T-helper 2 cell treated with Interferon-gamma antibody and Interleukin-4, amounts not matched to agents 5 μg/mL and 100 μg/mL, for 36 hours (primary cell): ENCODE results near the gene GDNF.
A peak's percentile ranks its signal among the peaks of the same experiment; 100 is the strongest.

ENCODE experiments used
- DNase-seq: peaks from one replicate; pipeline ENCODE4 v3.0.0; 2021; ENCODE audit warnings: low spot score
- H3K27ac Mint-ChIP-seq: one replicate; pipeline ENCODE4 v1.8.0; 2021; ENCODE audit warnings: mild to moderate bottlenecking, mixed read lengths
- H3K27me3 Mint-ChIP-seq: one replicate; pipeline ENCODE4 v1.8.0; 2021; ENCODE audit warnings: low read depth, mixed read lengths
- H3K36me3 Mint-ChIP-seq: one replicate; pipeline ENCODE4 v1.8.0; 2021; ENCODE audit warnings: low read depth, mixed read lengths
- H3K4me1 Mint-ChIP-seq: one replicate; pipeline ENCODE4 v1.8.0; 2021; ENCODE audit warnings: low read depth, mixed read lengths
- H3K4me3 Mint-ChIP-seq: one replicate; pipeline ENCODE4 v1.8.0; 2022; ENCODE audit warnings: mild to moderate bottlenecking, moderate library complexity, mixed read lengths
- H3K9me3 Mint-ChIP-seq: one replicate; pipeline ENCODE4 v1.8.0; 2021; ENCODE audit warnings: mixed read lengths

Gene GDNF

DNA sequence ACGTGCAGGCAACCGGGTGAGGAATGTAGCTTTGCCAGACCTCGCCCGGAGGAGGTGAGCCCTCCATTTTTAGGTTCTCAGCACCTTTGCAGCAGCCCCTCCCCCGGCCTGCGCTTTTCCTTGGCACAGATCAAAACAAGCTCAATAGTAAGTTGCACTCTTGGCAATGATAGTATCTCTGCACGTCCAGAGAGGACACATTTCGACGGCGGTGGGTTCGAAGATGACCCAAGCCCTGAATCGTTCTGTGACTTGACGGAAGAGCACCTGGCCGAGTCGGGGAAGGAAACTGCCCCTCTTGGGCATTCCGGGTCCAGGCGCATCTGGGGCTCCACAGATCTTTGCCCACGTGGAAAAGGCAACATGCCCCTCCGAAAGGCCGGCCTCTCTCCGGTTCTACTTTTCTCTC is 904 bp downstream of the GDNF start:
- Mint-ChIP-seq H3K9me3 (no peaks in the 10 kb centered on the region), H3K4me3 (no peak overlapping the region), H3K27ac (no peak overlapping the region), H3K36me3 (no peaks in the 10 kb centered on the region), H3K4me1 (peaks cover 14% of the 10 kb centered on the region), H3K27me3 (peaks cover 84% of the 10 kb centered on the region)
- no peak for DNase-seq

DNA sequence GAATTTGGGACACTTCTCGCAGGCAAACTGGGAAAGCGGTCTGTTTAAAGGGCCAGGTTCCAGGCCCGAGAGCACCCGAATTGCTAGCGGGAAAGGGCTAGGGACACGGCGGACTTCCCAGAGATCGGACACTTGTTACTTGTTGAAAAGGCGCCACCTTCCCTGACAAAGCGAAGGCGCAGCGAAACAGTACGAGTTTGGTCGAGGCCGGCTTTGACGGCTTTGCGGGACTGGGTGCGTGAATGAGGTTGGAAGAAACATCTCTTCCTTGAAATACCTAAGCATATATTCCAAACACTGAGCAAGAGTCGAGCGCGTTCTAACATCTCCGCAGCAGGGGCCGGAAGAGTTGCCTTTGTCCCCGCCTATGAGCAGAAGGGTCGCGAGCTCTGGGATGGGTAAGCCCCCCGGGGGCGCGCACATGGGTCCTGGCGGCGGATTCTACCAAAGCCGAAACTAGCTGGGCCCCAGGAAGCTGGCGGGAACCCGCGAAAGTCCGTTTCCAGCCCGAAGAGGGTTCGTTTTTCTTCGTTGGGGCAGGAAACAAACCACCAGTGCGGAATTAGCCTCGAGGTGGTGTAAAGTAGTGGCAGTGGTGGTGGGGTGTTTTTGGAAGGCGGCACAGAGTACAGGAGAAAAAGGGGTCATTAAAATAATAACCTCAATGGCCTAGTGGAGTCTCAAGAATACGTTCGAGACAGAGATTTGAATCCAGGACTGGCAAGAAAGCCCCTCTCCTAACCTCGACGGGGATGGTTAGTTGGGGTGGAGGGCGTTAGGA is 1.5 kb downstream of the GDNF start:
- Mint-ChIP-seq H3K36me3 (no peaks in the 10 kb centered on the region), H3K27me3 (peaks cover 85% of the 10 kb centered on the region), H3K4me1 (peaks cover 14% of the 10 kb centered on the region), H3K4me3 (peak overlapping the region; percentile 68), H3K9me3 (no peaks in the 10 kb centered on the region), H3K27ac (no peak overlapping the region)
- no peak for DNase-seq

DNA sequence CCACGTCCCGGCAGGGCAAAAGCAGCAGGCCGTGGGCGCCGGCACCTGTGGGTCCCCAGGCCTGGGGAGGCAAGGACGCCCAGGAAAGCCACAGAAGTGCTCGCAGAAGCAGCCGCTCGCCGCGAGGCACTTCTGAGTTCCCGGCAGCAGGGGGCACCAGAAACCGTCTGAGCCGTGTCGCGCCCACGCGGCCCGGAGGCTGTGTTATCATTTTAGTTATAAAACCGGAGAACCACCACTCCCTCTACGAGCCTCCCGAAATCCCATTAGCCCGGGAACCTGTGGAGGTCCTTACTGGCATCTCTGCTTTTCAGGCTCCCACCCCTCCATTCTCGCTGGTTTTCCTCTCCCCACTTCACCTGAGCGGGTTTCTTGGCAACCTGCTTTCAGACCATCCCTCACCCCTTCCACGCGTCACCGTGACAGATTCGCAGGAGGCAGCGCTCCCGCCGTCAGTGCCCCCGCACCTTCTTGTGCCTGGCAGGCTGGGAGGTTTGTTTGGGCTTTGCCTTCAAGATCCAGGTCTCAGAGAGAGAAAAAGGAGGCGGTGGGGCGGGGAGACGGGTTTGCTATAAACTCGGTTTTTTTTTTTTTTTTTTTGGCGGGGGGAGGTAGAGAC is 2.3 kb downstream of the GDNF start:
- peak; percentile 67 for DNase-seq
- H3K27ac Mint-ChIP-seq, result no peak overlapping the region
- peaks cover 14% of the 10 kb centered on the region for H3K4me1 Mint-ChIP-seq
- no peaks in the 10 kb centered on the region for H3K9me3 Mint-ChIP-seq
- H3K27me3 Mint-ChIP-seq, result peaks cover 88% of the 10 kb centered on the region
- no peaks in the 10 kb centered on the region for H3K36me3 Mint-ChIP-seq
- H3K4me3 Mint-ChIP-seq, result peak overlapping the region; percentile 54

DNA sequence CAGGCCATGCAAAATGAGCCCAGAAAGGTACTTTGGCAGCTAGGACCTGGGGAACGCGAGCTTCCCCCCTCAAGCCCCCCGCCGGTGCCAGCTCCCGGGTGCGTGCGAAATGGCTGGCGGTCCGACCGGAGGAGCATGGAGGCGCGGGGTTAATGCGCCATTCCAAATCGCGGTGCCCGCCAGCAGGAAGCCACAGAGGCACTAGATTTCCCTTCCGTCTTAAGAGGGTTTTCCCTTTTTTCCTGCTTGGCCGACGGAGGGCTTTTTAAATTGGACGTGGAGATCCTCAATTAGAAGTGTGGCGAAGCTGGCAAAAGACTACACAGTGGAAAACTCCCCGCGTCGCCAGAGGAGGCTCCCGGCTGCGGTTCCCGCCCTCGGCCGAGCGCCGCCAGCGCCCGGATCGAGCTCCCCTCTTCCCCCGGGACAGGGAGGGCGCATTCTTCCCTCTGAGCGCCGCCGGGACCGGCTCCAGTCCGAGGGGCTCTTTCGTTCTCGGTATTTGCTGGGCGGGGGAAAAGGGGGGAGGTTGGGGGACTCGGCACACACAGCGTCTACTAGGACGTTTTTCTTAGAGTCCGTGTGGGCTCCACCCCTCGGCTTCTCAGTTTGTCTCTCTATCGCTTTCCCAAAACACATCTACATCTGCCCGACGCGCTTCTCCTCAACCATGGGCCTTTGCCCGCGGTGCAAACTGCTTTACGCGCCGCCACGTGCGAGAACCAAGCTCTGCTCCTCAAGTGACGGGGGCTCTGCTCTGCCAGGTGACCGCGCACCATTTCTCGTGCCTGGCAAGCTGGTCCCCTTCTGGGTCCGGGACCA is 3.0 kb downstream of the GDNF start:
- no peaks in the 10 kb centered on the region for H3K36me3 Mint-ChIP-seq
- no peak for DNase-seq
- peaks cover 14% of the 10 kb centered on the region for H3K4me1 Mint-ChIP-seq
- no peaks in the 10 kb centered on the region for H3K9me3 Mint-ChIP-seq
- peaks cover 87% of the 10 kb centered on the region for H3K27me3 Mint-ChIP-seq
- peak overlapping the region; percentile 54 for H3K4me3 Mint-ChIP-seq
- H3K27ac Mint-ChIP-seq, result no peak overlapping the region

DNA sequence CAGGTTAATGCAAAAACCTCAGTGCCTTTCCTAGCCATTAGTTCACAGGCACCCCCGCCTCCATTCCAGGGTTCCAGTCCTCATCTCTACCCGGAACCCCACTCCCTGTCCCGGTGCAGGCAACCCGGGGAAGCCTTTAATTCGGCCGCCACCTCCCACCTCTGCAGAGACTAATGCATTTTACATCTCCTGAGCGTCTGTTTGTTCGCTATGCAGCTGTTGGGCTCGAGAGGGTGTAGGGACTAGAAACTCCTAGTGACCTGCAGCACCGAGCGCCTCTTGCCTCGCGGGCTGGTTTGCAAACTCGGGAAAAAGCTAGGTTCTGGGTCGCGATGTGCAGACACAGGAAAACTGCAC is 3.6 kb downstream of the GDNF start:
- H3K4me1 Mint-ChIP-seq, result peaks cover 14% of the 10 kb centered on the region
- H3K9me3 Mint-ChIP-seq, result no peaks in the 10 kb centered on the region
- no peak overlapping the region for H3K27ac Mint-ChIP-seq
- peaks cover 85% of the 10 kb centered on the region for H3K27me3 Mint-ChIP-seq
- H3K36me3 Mint-ChIP-seq, result no peaks in the 10 kb centered on the region
- H3K4me3 Mint-ChIP-seq, result no peak overlapping the region
- no peak for DNase-seq

DNA sequence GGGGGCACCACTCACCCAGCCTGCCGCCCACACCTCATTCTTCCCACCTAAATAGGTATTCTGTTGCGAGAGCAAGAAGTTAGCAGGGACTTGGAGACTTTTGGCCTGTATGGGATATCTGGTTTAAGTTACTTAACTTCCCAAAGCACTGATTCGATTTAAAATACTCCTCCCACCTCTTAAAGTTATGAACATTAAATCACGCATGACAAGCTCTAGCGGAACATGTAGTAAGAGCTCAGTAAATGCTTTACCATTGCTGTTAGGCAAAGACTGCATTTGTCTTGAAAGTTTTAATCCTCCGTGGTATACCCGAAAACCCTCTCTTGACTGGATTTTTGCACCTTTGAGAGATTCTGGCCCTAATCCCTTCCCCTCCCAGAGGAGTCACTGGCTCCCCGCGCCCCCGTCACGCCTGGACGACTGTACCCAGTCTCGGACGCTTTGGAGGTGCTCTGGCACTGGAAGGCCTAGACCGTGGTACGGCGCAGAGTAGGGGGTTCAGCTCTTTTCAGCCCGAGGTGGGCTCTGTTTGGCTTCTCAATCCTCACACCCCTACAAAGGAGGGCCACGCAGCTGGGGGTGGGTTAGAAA is 4.4 kb downstream of the GDNF start:
- Mint-ChIP-seq H3K36me3 (no peaks in the 10 kb centered on the region), H3K9me3 (no peaks in the 10 kb centered on the region), H3K4me3 (no peak overlapping the region), H3K27me3 (peaks cover 79% of the 10 kb centered on the region), H3K4me1 (peaks cover 14% of the 10 kb centered on the region), H3K27ac (no peak overlapping the region)
- DNase-seq, result no peak

DNA sequence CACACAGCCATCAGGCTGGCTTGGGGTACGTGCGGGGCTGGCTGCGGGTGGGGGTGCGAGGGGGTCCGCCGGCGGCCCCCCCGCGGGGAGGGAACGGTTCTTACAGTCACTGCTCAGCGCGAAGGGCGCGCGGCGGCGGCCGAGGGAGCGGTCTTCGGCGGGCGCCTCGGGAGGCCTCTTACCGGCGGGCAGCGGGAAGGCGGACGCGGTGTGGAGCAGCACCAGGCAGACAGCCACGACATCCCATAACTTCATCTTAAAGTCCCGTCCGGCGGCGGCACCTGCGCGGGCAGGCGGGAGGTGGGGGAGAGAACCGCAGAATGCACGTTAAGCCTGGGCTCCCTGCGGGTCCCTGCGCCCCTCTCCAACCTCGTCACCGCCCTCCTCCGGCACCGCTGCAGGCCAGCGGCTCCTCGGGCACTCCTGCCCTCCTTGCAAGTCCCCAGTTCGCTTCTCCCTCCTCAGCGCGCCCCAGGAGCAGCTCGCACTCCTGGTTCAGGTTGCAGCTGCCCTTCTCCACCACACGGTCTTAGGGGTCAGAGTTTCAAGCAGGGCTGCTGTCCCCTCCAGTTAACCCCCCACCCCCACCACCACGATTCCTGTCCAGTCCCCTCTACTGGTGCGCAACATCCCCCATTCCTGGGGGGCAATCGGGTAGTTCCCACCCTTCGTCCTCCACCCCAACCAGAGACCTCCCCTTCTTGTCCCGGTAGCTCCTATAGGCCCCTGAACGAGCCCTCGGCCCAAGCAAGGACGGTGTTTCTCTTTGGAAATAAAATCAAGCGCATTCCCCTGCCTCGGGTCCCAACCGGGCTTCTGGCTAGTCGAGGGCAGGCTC is 5.1 kb downstream of the GDNF start:
- H3K27ac Mint-ChIP-seq, result no peak overlapping the region
- no peak for DNase-seq
- no peaks in the 10 kb centered on the region for H3K9me3 Mint-ChIP-seq
- peaks cover 14% of the 10 kb centered on the region for H3K4me1 Mint-ChIP-seq
- no peaks in the 10 kb centered on the region for H3K36me3 Mint-ChIP-seq
- peaks cover 82% of the 10 kb centered on the region for H3K27me3 Mint-ChIP-seq
- no peak overlapping the region for H3K4me3 Mint-ChIP-seq

DNA sequence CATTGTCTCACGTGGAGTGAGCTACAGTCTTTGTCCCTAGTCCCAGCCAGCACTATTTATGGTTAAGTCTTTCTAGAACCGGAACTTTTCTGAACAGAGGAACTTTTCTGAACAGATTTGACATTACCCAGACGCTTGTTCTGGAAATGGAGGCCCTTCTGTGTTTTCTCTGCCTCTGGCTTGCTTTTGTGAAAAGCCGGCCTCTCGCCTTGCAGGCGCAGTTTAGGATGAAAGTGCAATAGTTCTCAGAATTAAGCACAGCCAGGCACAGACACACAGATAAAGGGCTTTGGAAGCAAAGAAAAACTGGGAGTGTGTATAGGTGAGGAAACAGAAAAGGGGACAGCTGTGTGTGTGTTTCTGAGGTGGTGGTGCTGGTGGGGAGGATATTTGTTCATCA is 5.9 kb downstream of the GDNF start:
- peaks cover 82% of the 10 kb centered on the region for H3K27me3 Mint-ChIP-seq
- H3K4me1 Mint-ChIP-seq, result peaks cover 14% of the 10 kb centered on the region
- H3K9me3 Mint-ChIP-seq, result no peaks in the 10 kb centered on the region
- no peak overlapping the region for H3K4me3 Mint-ChIP-seq
- DNase-seq, result no peak
- no peaks in the 10 kb centered on the region for H3K36me3 Mint-ChIP-seq
- no peak overlapping the region for H3K27ac Mint-ChIP-seq

DNA sequence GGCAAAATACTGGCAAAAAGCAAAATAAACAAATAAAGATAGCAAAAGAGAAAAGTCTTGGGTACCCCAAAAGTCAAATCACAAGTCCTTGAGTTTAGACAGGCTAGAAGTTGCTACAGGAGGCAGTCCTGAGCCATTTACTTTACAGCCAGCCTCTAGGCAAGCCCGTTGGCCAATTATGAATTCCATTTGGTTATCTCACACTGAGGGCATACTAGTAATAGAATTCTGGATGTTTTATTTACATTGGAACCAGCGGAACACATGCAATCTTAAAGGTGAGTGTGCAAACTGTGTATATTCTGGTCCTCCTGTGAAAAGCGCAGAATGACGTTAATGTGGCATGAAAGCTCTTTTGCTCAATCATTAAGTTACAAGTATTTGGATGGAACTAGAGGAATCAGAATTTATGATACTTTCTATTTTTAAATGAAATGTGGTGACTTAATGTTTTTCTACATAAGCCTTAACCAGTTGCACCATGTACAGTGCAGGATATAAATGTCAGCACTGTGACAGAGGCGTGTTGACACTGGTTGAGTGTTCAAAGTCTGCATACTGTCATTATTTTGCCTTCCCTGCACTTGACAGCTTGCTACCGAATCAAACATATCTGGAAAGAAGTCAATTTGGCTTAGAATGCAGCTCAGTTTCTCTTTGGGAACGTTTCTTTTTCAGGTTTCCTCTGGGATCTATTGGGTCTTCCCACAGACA is 7.9 kb downstream of the GDNF start:
- no peak overlapping the region for H3K4me3 Mint-ChIP-seq
- H3K27ac Mint-ChIP-seq, result no peak overlapping the region
- H3K4me1 Mint-ChIP-seq, result no peaks in the 10 kb centered on the region
- no peak for DNase-seq
- peaks cover 66% of the 10 kb centered on the region for H3K27me3 Mint-ChIP-seq
- no peaks in the 10 kb centered on the region for H3K9me3 Mint-ChIP-seq
- no peaks in the 10 kb centered on the region for H3K36me3 Mint-ChIP-seq

DNA sequence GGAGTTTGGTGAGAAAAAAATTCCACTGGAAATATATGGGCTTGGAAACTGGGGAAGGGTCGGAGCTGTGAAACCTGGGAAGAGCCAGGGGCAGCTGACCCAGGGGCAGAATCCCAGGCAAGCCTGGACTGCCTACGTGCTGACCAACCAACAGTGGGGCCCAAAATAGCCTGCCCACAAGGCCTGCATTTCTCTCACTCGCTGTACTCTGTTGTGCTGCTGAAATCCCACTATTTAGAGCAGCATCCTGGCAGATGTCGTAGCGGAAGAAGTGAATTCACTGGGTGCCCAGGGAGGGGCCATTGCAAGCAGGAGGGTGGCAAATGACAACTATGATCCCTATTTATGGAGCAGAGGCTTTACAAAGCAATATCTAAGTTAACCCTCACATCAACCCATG is 9.5 kb downstream of the GDNF start:
- no peaks in the 10 kb centered on the region for H3K36me3 Mint-ChIP-seq
- H3K9me3 Mint-ChIP-seq, result no peaks in the 10 kb centered on the region
- H3K27me3 Mint-ChIP-seq, result peaks cover 60% of the 10 kb centered on the region
- DNase-seq, result no peak
- no peak overlapping the region for H3K4me3 Mint-ChIP-seq
- H3K4me1 Mint-ChIP-seq, result no peaks in the 10 kb centered on the region
- no peak overlapping the region for H3K27ac Mint-ChIP-seq

DNA sequence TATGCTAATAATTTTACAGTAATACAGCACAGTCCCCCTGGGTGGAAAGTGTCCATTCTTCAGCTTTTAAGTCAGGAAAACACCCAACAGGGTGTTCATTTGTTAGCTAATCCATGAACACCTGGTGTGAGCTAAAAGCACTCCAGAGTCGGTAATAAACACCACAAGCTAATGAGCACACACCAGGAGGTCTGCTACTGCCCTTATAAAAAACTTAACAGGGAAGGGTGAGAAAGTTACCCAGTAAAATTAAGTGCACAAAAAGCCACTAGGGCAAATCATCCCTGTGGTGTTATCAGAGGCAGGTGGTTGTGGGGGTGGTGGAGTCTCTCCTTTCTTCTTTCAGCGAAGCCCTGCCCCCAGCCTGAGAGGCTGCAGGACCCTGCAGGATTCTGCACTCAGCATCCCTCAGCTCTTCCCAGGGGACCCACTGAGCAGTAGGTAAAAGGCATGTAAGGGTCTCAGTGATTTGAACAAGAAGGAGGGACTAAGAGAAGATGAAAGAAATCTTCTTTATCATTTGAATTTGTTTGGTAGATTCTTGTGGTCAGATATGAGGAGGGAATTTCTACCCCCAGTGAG is 14.4 kb downstream of the GDNF start:
- Mint-ChIP-seq H3K4me3 (no peak overlapping the region), H3K9me3 (no peaks in the 10 kb centered on the region), H3K36me3 (no peaks in the 10 kb centered on the region), H3K27ac (no peak overlapping the region), H3K4me1 (no peaks in the 10 kb centered on the region), H3K27me3 (peaks cover 27% of the 10 kb centered on the region)
- no peak for DNase-seq

DNA sequence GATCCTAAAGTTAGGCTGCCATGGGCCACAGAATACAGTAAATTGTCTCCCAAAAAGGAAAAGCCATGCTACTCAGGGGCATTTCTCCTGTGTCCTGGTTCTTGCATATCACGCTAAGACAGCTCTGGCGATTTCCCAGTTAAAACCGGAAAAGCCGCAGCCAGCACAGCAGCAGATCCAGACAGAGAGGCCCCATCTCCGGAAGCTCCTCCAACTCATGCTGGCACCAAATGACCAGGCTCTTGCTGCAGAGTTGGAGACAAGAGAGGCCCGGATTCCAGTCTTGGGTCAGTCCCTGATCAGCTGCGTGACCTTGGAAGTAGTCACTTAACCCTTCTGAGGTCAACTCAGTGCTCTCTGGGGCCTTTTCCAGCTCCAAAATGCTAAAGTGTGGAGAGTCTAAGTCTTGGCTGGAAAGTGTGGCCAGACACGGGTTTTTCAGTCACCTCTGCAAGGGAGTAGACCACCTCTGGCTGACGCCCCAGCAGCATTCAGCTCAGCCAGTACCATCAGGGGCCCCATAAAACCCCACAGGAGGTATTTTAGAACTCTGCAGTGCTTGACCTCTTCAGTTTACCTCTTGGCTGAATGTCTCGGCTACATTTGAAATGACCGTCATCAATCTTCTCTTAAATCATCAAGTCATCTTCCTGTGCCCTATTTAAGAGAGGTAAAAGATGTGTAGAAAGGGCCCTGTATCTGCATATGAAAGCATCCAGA is 16.2 kb downstream of the GDNF start:
- H3K9me3 Mint-ChIP-seq, result no peaks in the 10 kb centered on the region
- DNase-seq, result no peak
- no peak overlapping the region for H3K4me3 Mint-ChIP-seq
- no peaks in the 10 kb centered on the region for H3K36me3 Mint-ChIP-seq
- peaks cover 16% of the 10 kb centered on the region for H3K27me3 Mint-ChIP-seq
- no peak overlapping the region for H3K27ac Mint-ChIP-seq
- no peaks in the 10 kb centered on the region for H3K4me1 Mint-ChIP-seq
